ENCODE measurements around the gene PITRM1.

PITRM1 gene

GRCh38 chr10:3115685-3116084 lies 56.9 kb downstream of the PITRM1 start:
- no peak overlapping the region for H3K4me3 ChIP-seq (replicated peaks; ENCODE audit: low read depth, low read length)
- no peak for TF ChIP-seq CTCF (IDR thresholded peaks at IDR 0.05; ENCODE audit: low read depth, low read length, missing control alignments)
- no peak for DNase-seq (ENCODE audit: extremely low read depth, low read depth)

GRCh38 chr10:3113343-3113720 lies 59.2 kb downstream of the PITRM1 start:
- no peak for TF ChIP-seq CTCF (IDR thresholded peaks at IDR 0.05; ENCODE audit: low read depth, low read length, missing control alignments)
- no peak for DNase-seq (ENCODE audit: extremely low read depth, low read depth)
- H3K4me3 ChIP-seq (replicated peaks; ENCODE audit: low read depth, low read length), result no peak overlapping the region

- TF ChIP-seq CTCF (IDR thresholded peaks at IDR 0.05; ENCODE audit: low read depth, low read length, missing control alignments), result no peak
- H3K4me3 ChIP-seq (replicated peaks; ENCODE audit: low read depth, low read length), result no peak overlapping the region
- DNase-seq (ENCODE audit: extremely low read depth, low read depth), result no peak
Observed at GRCh38 chr10:3111621-3112163, 60.9 kb downstream of the PITRM1 start.

- no peak overlapping the region for H3K4me3 ChIP-seq (replicated peaks; ENCODE audit: low read depth, low read length)
- TF ChIP-seq CTCF (IDR thresholded peaks at IDR 0.05; ENCODE audit: low read depth, low read length, missing control alignments), result no peak
- no peak for DNase-seq (ENCODE audit: extremely low read depth, low read depth)
Observed at GRCh38 chr10:3110782-3111620, 61.6 kb downstream of the PITRM1 start.

- TF ChIP-seq CTCF (IDR thresholded peaks at IDR 0.05; ENCODE audit: low read depth, low read length, missing control alignments), result no peak
- DNase-seq (ENCODE audit: extremely low read depth, low read depth), result no peak
- H3K4me3 ChIP-seq (replicated peaks; ENCODE audit: low read depth, low read length), result no peak overlapping the region
Observed at GRCh38 chr10:3109633-3110032, 62.9 kb downstream of the PITRM1 start.

- TF ChIP-seq CTCF (IDR thresholded peaks at IDR 0.05; ENCODE audit: low read depth, low read length, missing control alignments), result no peak
- no peak for DNase-seq (ENCODE audit: extremely low read depth, low read depth)
- H3K4me3 ChIP-seq (replicated peaks; ENCODE audit: low read depth, low read length), result no peak overlapping the region
Observed at GRCh38 chr10:3109196-3109595, 63.4 kb downstream of the PITRM1 start.

Measured in HFF-Myc (cell line).